Activated naive CD4-positive, alpha-beta T cell treated with anti-CD3 and anti-CD28 coated beads, Interleukin-2, amount 10 ng/mL, durations not matched to agents 7 days and 5 days (primary cell): ENCODE measurements around the gene HNF1A.
"Not testable (repeated sequence)": the region's sequence is repeated elsewhere in the genome, so short reads cannot be mapped to it uniquely, and the experiment has no call there.

Experiments used
- CTCF ChIA-PET: fragments of 350-600 bp; sonication (Branson Sonifier 250); formaldehyde crosslinking; loops from one replicate; lab custom pipeline; 2021; ENCODE audit warnings: antibody characterized with exemption; lab: Charles Lee
- DNase-seq: peaks from one replicate; pipeline ENCODE4 v3.0.0-alpha.2; 2020
- H3K27ac Mint-ChIP-seq: one replicate; pipeline ENCODE4 v1.8.0; 2021; ENCODE audit warnings: mild to moderate bottlenecking, moderate library complexity, mixed read lengths
- H3K27me3 Mint-ChIP-seq: one replicate; pipeline ENCODE4 v1.8.0; 2021; ENCODE audit warnings: mild to moderate bottlenecking, mixed read lengths
- H3K36me3 Mint-ChIP-seq: one replicate; pipeline ENCODE4 v1.8.0; 2021; ENCODE audit warnings: mixed read lengths
- H3K4me1 Mint-ChIP-seq: one replicate; pipeline ENCODE4 v1.8.0; 2021; ENCODE audit warnings: mixed read lengths
- H3K4me3 Mint-ChIP-seq: one replicate; pipeline ENCODE4 v1.8.0; 2021; ENCODE audit warnings: mild to moderate bottlenecking, moderate library complexity, mixed read lengths
- H3K9me3 Mint-ChIP-seq: one replicate; pipeline ENCODE4 v1.8.0; 2021; ENCODE audit warnings: mixed read lengths

Gene HNF1A

GRCh38 chr12:121036810-121037326 is 58.5 kb downstream of the HNF1A start:
- peaks cover 27% of the 10 kb centered on the region for H3K36me3 Mint-ChIP-seq
- CTCF ChIA-PET, result interaction anchor here (5.6 kb wide), 1 partner anchor 23 kb away, joined by 32 read pairs; no protein-coding TSS in a partner anchor
- no peak for DNase-seq
- peaks cover 72% of the 10 kb centered on the region for H3K4me1 Mint-ChIP-seq
- peak overlapping the region; percentile 19 for H3K4me3 Mint-ChIP-seq
- peaks cover 9% of the 10 kb centered on the region for H3K27me3 Mint-ChIP-seq
- peaks cover 5% of the 10 kb centered on the region for H3K9me3 Mint-ChIP-seq
- H3K27ac Mint-ChIP-seq, result peak overlapping the region; percentile 69

DNA sequence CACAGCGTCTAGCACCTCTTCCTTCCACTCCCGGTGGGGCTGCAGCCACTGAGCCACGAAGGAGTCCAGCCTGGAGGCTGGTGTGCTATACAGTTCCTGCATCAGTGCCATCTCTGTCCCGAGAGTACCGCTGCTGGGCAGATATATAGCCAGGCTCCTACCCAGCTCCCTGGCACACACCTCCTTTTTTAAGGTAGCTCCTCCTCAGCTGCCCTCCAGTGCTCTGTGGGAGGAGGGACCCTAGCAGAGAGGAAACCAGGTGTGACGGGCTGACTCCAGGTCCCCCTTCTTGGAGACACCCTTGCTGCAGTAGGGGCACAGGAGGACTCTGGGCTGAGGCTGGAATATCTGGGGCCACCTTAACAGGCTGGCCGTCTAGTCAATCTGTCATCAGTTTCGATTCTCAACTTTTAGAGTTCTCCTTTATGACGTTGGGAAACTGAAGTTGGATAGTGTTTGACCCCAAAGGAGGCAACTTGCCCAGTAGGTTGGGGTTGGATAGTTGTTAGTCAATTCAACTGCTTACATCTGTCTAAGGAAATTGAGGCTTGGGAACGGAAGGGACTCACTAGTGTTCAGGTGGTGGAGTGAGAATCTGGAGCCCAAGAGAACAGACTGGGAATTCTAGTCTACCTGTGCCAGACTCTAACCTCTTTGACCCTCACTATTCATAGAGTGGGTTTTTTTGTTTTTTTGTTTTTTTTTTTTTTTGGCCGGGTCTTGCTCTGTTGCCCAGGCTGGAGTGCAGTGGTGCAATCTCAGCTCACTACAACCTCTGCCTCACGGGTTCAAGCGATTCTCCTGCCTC is 60.7 kb downstream of the HNF1A start, which contains the start of gene OASL:
Gene OASL (minus strand): TSS at position 386 of the 808 bp plus-strand sequence. CDS start 275 bp downstream, at position 111.
- Mint-ChIP-seq H3K4me1 (peaks cover 52% of the 10 kb centered on the region), H3K27ac (peak within 1 kb of the TSS; percentile 91), H3K9me3 (peaks cover 5% of the 10 kb centered on the region), H3K4me3 (peak within 1 kb of the TSS; percentile 92), H3K36me3 (peaks cover 19% of the 10 kb centered on the region), H3K27me3 (peaks cover 30% of the 10 kb centered on the region)
- DNase-seq, result peak; percentile 69
- CTCF ChIA-PET, result interaction anchor here (1.0 to 5.6 kb wide), 3 partner anchors 13 to 32 kb away, joined by 3 to 32 read pairs (median 3); no protein-coding TSS in a partner anchor

DNA sequence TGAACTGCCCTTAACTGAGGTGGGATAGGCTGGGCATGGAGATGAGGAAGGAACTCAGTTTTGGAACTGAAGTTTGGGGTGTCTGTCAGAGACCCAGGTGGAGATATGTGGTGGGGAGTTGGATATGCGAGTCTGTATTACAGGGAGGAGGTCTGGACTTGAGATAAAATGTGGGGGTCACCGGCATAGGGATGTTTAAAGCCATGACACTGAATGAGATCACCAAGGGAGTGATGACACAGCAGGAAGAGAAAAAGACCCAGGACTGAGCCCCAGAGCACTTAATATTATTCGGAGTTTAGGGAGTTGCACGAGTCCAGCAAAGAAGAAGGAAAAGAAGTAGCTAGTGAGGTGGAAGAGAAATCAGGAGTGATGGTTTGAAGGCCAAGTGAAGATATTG is 64.7 kb downstream of the HNF1A start:
- CTCF ChIA-PET, result no interaction called here
- no peak for DNase-seq
- H3K9me3 Mint-ChIP-seq, result no peaks in the 10 kb centered on the region
- H3K27me3 Mint-ChIP-seq, result peaks cover 48% of the 10 kb centered on the region
- H3K4me1 Mint-ChIP-seq, result peaks cover 27% of the 10 kb centered on the region
- peaks cover 2% of the 10 kb centered on the region for H3K36me3 Mint-ChIP-seq
- no peak overlapping the region for H3K27ac Mint-ChIP-seq
- H3K4me3 Mint-ChIP-seq, result no peak overlapping the region

GRCh38 chr12:121047400-121047799 is 69.1 kb downstream of the HNF1A start:
- Mint-ChIP-seq H3K4me1 (peaks cover 12% of the 10 kb centered on the region), H3K27me3 (peaks cover 60% of the 10 kb centered on the region)
- DNase-seq, H3K4me3 Mint-ChIP-seq, H3K9me3 Mint-ChIP-seq, H3K27ac Mint-ChIP-seq, CTCF ChIA-PET, H3K36me3 Mint-ChIP-seq: not testable (repeated sequence)

DNA sequence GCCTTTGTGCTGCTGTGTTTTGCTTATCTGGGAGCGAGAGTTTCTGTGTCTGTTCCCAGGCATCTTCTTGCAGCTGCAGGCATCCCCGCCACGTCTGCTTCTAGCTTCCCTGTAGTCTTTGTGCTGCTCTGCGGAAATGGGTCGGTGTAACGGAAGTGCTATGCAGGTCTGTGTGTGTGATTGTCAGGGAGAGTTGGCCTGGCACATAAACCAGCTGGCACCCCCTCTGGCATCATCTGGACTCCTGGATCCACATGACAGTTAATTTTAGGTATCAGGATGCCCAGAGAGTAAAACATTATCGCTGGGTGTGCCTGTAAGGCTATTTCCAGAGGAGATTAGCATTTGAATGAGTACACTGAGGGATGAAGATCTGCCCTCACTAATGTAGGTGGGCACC is 70.1 kb downstream of the HNF1A start:
- no peaks in the 10 kb centered on the region for H3K9me3 Mint-ChIP-seq
- peaks cover 52% of the 10 kb centered on the region for H3K27me3 Mint-ChIP-seq
- no peaks in the 10 kb centered on the region for H3K36me3 Mint-ChIP-seq
- H3K27ac Mint-ChIP-seq, result peak overlapping the region; percentile 66
- H3K4me1 Mint-ChIP-seq, result peaks cover 12% of the 10 kb centered on the region
- CTCF ChIA-PET, result no interaction called here
- DNase-seq, result no peak
- H3K4me3 Mint-ChIP-seq, result peak overlapping the region; percentile 53

DNA sequence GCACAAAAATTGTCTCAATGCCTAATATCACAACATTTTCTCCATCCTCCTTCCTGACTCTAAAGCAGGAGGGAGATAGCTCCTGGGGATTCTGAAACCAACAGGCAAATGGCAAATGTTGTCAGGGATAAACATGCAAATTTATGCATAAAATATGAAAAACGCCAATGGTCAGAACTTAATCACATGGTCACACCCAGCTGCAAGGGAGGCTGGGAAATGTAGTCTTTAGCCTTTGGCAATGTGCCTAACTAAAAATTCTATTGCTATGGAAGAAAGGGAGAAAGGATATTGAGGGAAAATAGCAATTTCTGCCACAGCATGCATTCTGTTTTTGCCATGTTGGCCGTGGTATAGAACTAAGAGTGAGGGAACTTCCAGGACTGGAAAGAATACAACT is 72.4 kb downstream of the HNF1A start:
- no peak for DNase-seq
- Mint-ChIP-seq H3K36me3 (no peaks in the 10 kb centered on the region), H3K27ac (no peak overlapping the region), H3K4me1 (peaks cover 5% of the 10 kb centered on the region), H3K4me3 (no peak overlapping the region), H3K9me3 (no peaks in the 10 kb centered on the region), H3K27me3 (peaks cover 38% of the 10 kb centered on the region)
- CTCF ChIA-PET, result interaction anchor here (0.7 to 1.7 kb wide), 2 partner anchors 10 to 23 kb away, joined by 3 to 12 read pairs; no protein-coding TSS in a partner anchor
